ENCODE data around the gene RNF38.

- TF ChIP-seq CTCF (IDR thresholded peaks at IDR 0.05) (peak; percentile 58 to 84 (median 82)), POLR2A (IDR thresholded peaks at IDR 0.05) (no peak)
Observed at GRCh38 chr9:36328798-36329411, 71.2 kb downstream of the RNF38 start.
